ENCODE measurements around the gene AVPI1.

DNA sequence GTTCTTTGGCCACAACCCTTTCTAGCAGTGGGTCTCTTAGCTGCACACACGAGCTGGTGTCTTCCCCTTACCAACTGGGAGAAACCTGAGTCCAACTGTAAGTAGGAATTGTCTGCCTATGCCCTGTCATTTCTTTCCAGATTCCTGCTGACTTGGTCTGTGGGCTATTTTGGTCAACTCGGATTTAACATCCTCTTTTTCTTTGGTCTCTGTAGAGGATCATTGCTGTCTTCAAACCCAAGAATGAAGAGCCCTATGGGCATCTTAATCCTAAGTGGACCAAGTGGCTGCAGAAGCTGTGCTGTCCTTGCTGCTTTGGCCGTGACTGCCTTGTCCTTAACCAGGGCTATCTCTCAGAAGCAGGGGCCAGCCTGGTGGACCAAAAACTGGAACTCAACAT is 36.3 kb downstream of the AVPI1 start:
- TF ChIP-seq, protein P1, sequence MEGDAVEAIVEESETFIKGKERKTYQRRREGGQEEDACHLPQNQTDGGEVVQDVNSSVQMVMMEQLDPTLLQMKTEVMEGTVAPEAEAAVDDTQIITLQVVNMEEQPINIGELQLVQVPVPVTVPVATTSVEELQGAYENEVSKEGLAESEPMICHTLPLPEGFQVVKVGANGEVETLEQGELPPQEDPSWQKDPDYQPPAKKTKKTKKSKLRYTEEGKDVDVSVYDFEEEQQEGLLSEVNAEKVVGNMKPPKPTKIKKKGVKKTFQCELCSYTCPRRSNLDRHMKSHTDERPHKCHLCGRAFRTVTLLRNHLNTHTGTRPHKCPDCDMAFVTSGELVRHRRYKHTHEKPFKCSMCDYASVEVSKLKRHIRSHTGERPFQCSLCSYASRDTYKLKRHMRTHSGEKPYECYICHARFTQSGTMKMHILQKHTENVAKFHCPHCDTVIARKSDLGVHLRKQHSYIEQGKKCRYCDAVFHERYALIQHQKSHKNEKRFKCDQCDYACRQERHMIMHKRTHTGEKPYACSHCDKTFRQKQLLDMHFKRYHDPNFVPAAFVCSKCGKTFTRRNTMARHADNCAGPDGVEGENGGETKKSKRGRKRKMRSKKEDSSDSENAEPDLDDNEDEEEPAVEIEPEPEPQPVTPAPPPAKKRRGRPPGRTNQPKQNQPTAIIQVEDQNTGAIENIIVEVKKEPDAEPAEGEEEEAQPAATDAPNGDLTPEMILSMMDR (IDR thresholded peaks at IDR 0.05), result no peak
- TF ChIP-seq POLR2AphosphoS5 (IDR thresholded peaks at IDR 0.05; ENCODE audit: insufficient read depth in 1 of 2, low read depth in 1 of 2), result no peak
